ENCODE results near the gene PRSS57. TPM values are rescaled to one million over a fixed set of nuclear protein-coding genes. Genes with fewer than 3 reads are reported as not detected.
"Not testable (repeated sequence)": the region's sequence is repeated elsewhere in the genome, so short reads cannot be mapped to it uniquely, and the experiment has no call there.

Gene PRSS57
- total and polyA plus RNA-seq, 4 donors = 0.10 to 2.0 (median 0.60) TPM; not detected in 1

DNA sequence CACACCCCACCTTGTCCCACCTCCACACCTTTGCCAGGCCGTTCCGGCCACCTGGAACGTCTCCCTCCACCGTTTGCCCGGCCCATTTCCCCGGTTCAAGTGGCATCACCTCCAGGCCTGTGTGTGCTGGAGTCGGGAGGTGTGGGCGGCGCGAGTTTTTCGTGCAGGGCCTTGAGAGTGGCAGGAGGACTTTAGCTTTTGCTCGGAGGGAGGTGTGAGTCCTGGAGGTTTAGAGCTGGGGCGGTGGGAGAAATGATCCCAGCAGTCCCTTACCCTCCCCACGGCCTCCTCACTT, 9.1 kb upstream of the PRSS57 start:
- no peak for ATAC-seq (ENCODE audit: insufficient read depth, low FRiP score)
- no peak overlapping the region for H3K4me3 ChIP-seq
- peaks cover 0 to 3% (median 0%) of the 10 kb centered on the region in 4 donors for H3K9me3 ChIP-seq (ENCODE audit: control insufficient read depth in 4 of 4, insufficient read depth in 3 of 4, low read length in 3 of 4)
- peaks cover 0 to 6% (median 0%) of the 10 kb centered on the region in 5 donors for H3K4me1 ChIP-seq (ENCODE audit: control insufficient read depth in 5 of 5, insufficient read depth in 5 of 5, low read length in 5 of 5)
- TF ChIP-seq, protein P1, sequence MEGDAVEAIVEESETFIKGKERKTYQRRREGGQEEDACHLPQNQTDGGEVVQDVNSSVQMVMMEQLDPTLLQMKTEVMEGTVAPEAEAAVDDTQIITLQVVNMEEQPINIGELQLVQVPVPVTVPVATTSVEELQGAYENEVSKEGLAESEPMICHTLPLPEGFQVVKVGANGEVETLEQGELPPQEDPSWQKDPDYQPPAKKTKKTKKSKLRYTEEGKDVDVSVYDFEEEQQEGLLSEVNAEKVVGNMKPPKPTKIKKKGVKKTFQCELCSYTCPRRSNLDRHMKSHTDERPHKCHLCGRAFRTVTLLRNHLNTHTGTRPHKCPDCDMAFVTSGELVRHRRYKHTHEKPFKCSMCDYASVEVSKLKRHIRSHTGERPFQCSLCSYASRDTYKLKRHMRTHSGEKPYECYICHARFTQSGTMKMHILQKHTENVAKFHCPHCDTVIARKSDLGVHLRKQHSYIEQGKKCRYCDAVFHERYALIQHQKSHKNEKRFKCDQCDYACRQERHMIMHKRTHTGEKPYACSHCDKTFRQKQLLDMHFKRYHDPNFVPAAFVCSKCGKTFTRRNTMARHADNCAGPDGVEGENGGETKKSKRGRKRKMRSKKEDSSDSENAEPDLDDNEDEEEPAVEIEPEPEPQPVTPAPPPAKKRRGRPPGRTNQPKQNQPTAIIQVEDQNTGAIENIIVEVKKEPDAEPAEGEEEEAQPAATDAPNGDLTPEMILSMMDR (IDR thresholded peaks at IDR 0.05; ENCODE audit: control extremely low read depth, extremely low read depth) = no peak
- no peak overlapping the region for H3K27ac ChIP-seq (ENCODE audit: low read depth in 1 of 2, low read length in 1 of 2)
- no peaks in the 10 kb centered on the region for H3K36me3 ChIP-seq (ENCODE audit: control insufficient read depth in 4 of 4, insufficient read depth in 4 of 4, low read length in 4 of 4)
- DNase-seq = no peak
- H3K9ac ChIP-seq (ENCODE audit: insufficient read depth in 1 of 2, low read length in 2 of 2) = no peak overlapping the region
- H3K27me3 ChIP-seq (ENCODE audit: control insufficient read depth in 3 of 3, insufficient read depth in 3 of 3, low read length in 2 of 3) = peaks cover 0 to 6% (median 0%) of the 10 kb centered on the region in 3 donors
- WGBS, 2 donors = 17 to 25% methylated on average over 14 of the region's 14 CpGs

DNA sequence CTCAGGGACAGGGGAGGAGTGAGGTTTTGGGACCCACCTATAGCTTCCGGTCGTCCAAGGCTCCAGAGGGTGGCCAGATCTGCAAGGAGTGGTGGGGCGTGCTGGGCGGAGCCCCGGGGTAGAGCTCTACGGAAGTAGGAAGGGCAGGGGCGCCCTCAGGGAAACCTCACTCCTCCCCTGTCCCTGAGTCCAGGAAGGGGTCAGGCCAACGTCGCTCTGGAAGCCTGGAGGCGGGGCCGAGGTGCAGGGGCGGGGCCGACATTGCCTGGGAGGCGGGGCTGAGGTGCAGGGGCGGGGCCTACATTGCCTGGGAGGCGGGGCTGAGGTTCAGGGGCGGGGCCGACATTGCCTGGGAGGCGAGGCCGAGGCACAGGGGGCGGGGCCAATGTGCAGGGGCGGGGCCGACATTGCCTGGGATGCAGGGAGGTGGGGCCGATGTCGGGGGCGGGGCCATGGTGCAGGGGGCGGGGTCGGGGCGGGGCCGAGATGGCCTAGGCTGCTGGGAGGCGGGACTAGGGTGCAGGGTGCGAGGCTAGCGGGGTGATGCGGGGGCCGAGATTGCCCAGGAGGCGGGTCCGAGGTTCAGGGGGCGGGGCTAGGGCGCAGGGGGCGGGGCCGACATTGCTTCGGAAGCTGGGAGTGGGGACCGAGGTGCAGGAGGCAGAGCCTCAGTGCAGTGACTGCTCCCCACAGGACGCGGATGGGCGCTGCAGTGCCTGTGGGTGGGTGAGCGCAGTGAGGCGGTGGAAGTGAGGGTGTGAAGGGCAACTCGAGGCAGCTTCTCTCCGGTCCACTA, 8.6 kb upstream of the PRSS57 start:
- DNase-seq (peak in 2 of 3 donors; percentile 51 to 68), ATAC-seq (ENCODE audit: insufficient read depth, low FRiP score) (peak; percentile 79)
- H3K36me3 ChIP-seq (ENCODE audit: control insufficient read depth in 4 of 4, insufficient read depth in 4 of 4, low read length in 4 of 4) = no peaks in the 10 kb centered on the region
- H3K27ac ChIP-seq (ENCODE audit: low read depth in 1 of 2, low read length in 1 of 2) = no peak overlapping the region
- H3K4me3 ChIP-seq = no peak overlapping the region
- TF ChIP-seq, protein P1 (IDR thresholded peaks at IDR 0.05; ENCODE audit: control extremely low read depth, extremely low read depth) = no peak
- no peak overlapping the region for H3K9ac ChIP-seq (ENCODE audit: insufficient read depth in 1 of 2, low read length in 2 of 2)
- 4 to 5% methylated on average over 38 to 50 of the region's 50 CpGs for WGBS, 2 donors
- H3K27me3 ChIP-seq (ENCODE audit: control insufficient read depth in 3 of 3, insufficient read depth in 3 of 3, low read length in 2 of 3) = peaks cover 0 to 6% (median 0%) of the 10 kb centered on the region in 3 donors
- H3K9me3 ChIP-seq (ENCODE audit: control insufficient read depth in 4 of 4, insufficient read depth in 3 of 4, low read length in 3 of 4) = peaks cover 0 to 3% (median 0%) of the 10 kb centered on the region in 4 donors
- peaks cover 0 to 5% (median 0%) of the 10 kb centered on the region in 5 donors for H3K4me1 ChIP-seq (ENCODE audit: control insufficient read depth in 5 of 5, insufficient read depth in 5 of 5, low read length in 5 of 5)

DNA sequence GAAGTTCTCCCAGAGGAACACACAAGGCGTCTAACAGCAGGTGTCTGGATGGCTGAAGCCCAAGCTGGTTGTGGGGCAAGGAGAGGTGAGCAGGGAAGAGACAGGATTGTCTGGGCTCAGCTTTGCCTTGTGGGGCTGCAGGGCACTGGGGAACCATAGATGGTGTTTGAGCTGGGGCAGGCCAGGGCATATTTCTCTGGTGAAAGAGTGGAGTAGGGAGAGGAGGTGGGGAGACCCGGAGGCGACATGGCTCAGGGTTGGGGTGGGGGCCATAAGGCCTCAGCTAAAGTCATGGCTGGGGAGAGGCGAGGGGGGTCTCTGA, 8.0 kb upstream of the PRSS57 start:
- WGBS, 2 donors = 12 to 36% methylated on average over 4 of the region's 4 CpGs
- no peaks in the 10 kb centered on the region for H3K36me3 ChIP-seq (ENCODE audit: control insufficient read depth in 4 of 4, insufficient read depth in 4 of 4, low read length in 4 of 4)
- no peak overlapping the region for H3K9ac ChIP-seq (ENCODE audit: insufficient read depth in 1 of 2, low read length in 2 of 2)
- H3K4me3 ChIP-seq = no peak overlapping the region
- DNase-seq = no peak
- H3K9me3 ChIP-seq (ENCODE audit: control insufficient read depth in 4 of 4, insufficient read depth in 3 of 4, low read length in 3 of 4) = peaks cover 0 to 3% (median 0%) of the 10 kb centered on the region in 4 donors
- H3K27ac ChIP-seq (ENCODE audit: low read depth in 1 of 2, low read length in 1 of 2) = peak overlapping the region in 1 of 2 donors; percentile 49
- no peak for ATAC-seq (ENCODE audit: insufficient read depth, low FRiP score)
- peaks cover 0 to 6% (median 0%) of the 10 kb centered on the region in 3 donors for H3K27me3 ChIP-seq (ENCODE audit: control insufficient read depth in 3 of 3, insufficient read depth in 3 of 3, low read length in 2 of 3)
- TF ChIP-seq, protein P1 (IDR thresholded peaks at IDR 0.05; ENCODE audit: control extremely low read depth, extremely low read depth) = no peak
- H3K4me1 ChIP-seq (ENCODE audit: control insufficient read depth in 5 of 5, insufficient read depth in 5 of 5, low read length in 5 of 5) = peaks cover 0 to 5% (median 0%) of the 10 kb centered on the region in 5 donors

DNA sequence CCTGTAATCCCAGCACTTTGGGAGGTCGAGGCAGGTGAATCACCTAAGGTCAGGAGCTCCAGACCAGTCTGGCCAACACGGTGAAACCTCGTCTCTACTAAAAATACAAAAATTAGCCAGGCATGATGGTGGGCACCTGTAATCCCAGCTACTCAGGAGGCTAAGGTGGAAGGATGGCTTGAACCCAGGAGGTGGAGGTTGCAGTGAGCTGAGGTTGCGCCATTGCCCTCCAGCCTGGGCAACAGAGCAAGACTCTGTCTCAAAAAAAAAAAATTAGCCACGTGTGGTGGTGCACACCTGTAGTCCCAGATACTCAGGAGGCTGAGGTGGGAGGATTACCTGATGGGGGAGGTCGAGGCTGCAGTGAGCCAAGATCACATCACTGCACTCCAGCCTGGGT, 7.6 kb upstream of the PRSS57 start:
- not testable (repeated sequence) for H3K9me3 ChIP-seq (ENCODE audit: control insufficient read depth in 4 of 4, insufficient read depth in 3 of 4, low read length in 3 of 4); H3K27ac ChIP-seq (ENCODE audit: low read depth in 1 of 2, low read length in 1 of 2); DNase-seq; H3K9ac ChIP-seq (ENCODE audit: insufficient read depth in 1 of 2, low read length in 2 of 2); ATAC-seq (ENCODE audit: insufficient read depth, low FRiP score); H3K4me1 ChIP-seq (ENCODE audit: control insufficient read depth in 5 of 5, insufficient read depth in 5 of 5, low read length in 5 of 5); H3K4me3 ChIP-seq; H3K36me3 ChIP-seq (ENCODE audit: control insufficient read depth in 4 of 4, insufficient read depth in 4 of 4, low read length in 4 of 4); H3K27me3 ChIP-seq (ENCODE audit: control insufficient read depth in 3 of 3, insufficient read depth in 3 of 3, low read length in 2 of 3)
- 61 to 71% methylated on average over 6 of the region's 6 CpGs for WGBS, 2 donors

DNA sequence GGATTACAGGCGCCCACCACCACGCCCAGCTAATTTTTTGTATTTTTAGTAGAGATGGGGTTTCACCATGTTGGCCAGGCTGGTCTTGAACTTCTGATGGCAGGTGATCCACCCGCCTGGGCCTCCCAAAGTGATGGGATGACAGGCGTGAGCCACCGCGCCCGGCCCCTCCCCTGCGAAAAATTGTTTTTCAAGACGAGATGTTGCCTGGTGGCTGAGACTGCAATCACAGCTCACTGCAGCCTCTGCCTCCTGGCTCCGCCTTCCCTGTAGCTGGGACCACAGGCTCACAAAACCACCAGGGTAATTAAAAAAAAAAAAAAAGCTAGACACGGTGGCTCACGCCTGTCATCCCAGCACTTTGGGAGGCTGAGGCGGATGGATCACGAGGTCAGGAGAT, 4.6 kb upstream of the PRSS57 start:
- DNase-seq; H3K36me3 ChIP-seq (ENCODE audit: control insufficient read depth in 4 of 4, insufficient read depth in 4 of 4, low read length in 4 of 4); ATAC-seq (ENCODE audit: insufficient read depth, low FRiP score); H3K9me3 ChIP-seq (ENCODE audit: control insufficient read depth in 4 of 4, insufficient read depth in 3 of 4, low read length in 3 of 4); H3K4me3 ChIP-seq; H3K27me3 ChIP-seq (ENCODE audit: control insufficient read depth in 3 of 3, insufficient read depth in 3 of 3, low read length in 2 of 3); H3K27ac ChIP-seq (ENCODE audit: low read depth in 1 of 2, low read length in 1 of 2); H3K9ac ChIP-seq (ENCODE audit: insufficient read depth in 1 of 2, low read length in 2 of 2); H3K4me1 ChIP-seq (ENCODE audit: control insufficient read depth in 5 of 5, insufficient read depth in 5 of 5, low read length in 5 of 5): not testable (repeated sequence)
- WGBS, 2 donors = 44 to 66% methylated on average over 11 to 14 of the region's 14 CpGs

DNA sequence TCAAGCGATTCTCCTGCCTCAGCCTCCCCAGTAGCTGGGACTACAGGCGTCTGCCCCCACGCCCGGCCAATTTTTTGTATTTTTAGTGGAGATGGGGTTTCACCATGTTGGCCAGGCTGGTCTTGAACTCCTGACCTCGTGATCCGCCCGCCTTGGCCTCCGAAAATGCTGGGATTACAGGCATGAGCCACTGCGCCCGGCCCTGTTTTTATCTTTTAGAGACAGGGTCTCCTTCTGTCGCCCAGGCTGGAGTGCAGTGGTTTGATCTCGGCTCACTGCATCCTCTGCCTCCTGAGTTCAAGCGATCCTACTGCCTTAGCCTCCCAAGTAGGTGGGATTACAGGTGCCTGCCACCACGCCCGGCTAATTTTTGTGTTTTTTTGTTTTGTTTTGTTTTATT, 3.3 kb upstream of the PRSS57 start:
- 88 to 89% methylated on average over 15 of the region's 15 CpGs for WGBS, 2 donors
- H3K9me3 ChIP-seq (ENCODE audit: control insufficient read depth in 4 of 4, insufficient read depth in 3 of 4, low read length in 3 of 4); H3K27ac ChIP-seq (ENCODE audit: low read depth in 1 of 2, low read length in 1 of 2); H3K4me1 ChIP-seq (ENCODE audit: control insufficient read depth in 5 of 5, insufficient read depth in 5 of 5, low read length in 5 of 5); DNase-seq; ATAC-seq (ENCODE audit: insufficient read depth, low FRiP score); H3K27me3 ChIP-seq (ENCODE audit: control insufficient read depth in 3 of 3, insufficient read depth in 3 of 3, low read length in 2 of 3); H3K9ac ChIP-seq (ENCODE audit: insufficient read depth in 1 of 2, low read length in 2 of 2); H3K4me3 ChIP-seq; H3K36me3 ChIP-seq (ENCODE audit: control insufficient read depth in 4 of 4, insufficient read depth in 4 of 4, low read length in 4 of 4): not testable (repeated sequence)

All from lung (tissue), 12 donors.